ENCODE results near the gene PLXND1. TPM values are rescaled to one million over a fixed set of nuclear protein-coding genes. Genes with fewer than 3 reads are reported as not detected.
A peak's percentile ranks its signal among the peaks of the same experiment; 100 is the strongest.

Gene PLXND1
- total and polyA plus RNA-seq, 2 donors from 2014 or later, result 67.0 to 152 TPM

DNA sequence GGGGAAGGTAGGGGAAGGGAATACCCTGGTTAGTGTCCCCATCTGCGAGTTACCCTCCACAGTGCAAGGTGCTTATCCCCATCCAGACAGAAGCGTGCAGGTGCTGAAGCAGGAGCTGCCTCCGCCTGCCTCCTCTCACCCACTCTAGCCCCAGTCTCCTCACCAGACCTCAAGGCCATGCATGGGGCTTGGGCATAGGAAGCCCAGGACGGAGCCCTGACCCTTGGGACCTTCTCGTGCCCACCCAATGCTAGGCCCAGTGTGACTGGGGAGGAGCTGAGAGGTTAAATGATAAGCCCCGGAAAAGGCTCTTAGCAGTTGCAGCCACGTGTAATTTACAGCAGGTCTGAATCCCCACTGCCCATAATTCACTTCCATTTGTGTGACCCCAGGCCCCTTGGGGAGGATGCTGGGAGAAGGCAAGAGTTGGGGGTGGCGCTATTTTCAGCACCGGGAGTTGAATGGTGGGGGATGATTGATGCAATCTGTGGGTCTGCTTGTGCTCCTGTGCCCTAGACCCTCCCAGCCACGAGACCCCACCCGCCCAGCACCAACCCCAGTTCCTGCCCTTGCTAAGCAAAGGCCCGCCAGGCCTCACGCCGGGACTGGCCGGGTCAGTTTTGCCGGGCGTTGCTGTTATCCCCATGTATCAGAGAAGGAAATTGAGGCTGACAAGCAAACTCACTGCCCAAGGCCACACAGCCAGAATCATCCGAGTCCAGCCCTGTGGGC is 14.5 kb upstream of the PLXND1 start:
- Histone ChIP-seq H3K9ac (ENCODE audit: low read length in 3 of 3) (no peak overlapping the region), H3K36me3 (ENCODE audit: control insufficient read depth in 2 of 3, insufficient read depth in 3 of 3, low read length in 3 of 3) (no peaks in the 10 kb centered on the region), H3K27ac (ENCODE audit: low read depth in 2 of 2, low read length in 2 of 2) (peak overlapping the region; percentile 14 to 22), H3K4me1 (ENCODE audit: control insufficient read depth in 2 of 3, insufficient read depth in 2 of 3, low read depth in 1 of 3, low read length in 3 of 3) (peaks cover 0 to 59% (median 5%) of the 10 kb centered on the region in 3 donors), H3K4me3 (ENCODE audit: low read length in 3 of 3) (no peak overlapping the region), H3K27me3 (ENCODE audit: control insufficient read depth, insufficient read depth, low read length) (no peaks in the 10 kb centered on the region), H3K9me3 (ENCODE audit: control insufficient read depth in 2 of 3, insufficient read depth in 1 of 3, low read length in 3 of 3) (no peaks in the 10 kb centered on the region)
- TF ChIP-seq CTCF (IDR thresholded peaks at IDR 0.05; ENCODE audit: borderline replicate concordance, extremely low read depth, insufficient read depth), result no peak
- intact Hi-C loops (cut with DNase I), result no loop called here
- DNase-seq (peak in 2 of 5 donors; percentile 21 to 79), FAIRE-seq (no peak)

- DNase-seq, result peak in 1 of 5 donors; percentile 63
- H3K9ac ChIP-seq (ENCODE audit: low read length in 3 of 3), result no peak overlapping the region
- intact Hi-C loops (cut with DNase I), result no loop called here
- no peak for FAIRE-seq
- H3K27me3 ChIP-seq (ENCODE audit: control insufficient read depth, insufficient read depth, low read length), result no peaks in the 10 kb centered on the region
- H3K36me3 ChIP-seq (ENCODE audit: control insufficient read depth in 2 of 3, insufficient read depth in 3 of 3, low read length in 3 of 3), result no peaks in the 10 kb centered on the region
- H3K4me3 ChIP-seq (ENCODE audit: low read length in 3 of 3), result no peak overlapping the region
- H3K4me1 ChIP-seq (ENCODE audit: control insufficient read depth in 2 of 3, insufficient read depth in 2 of 3, low read depth in 1 of 3, low read length in 3 of 3), result peaks cover 0 to 58% (median 0%) of the 10 kb centered on the region in 3 donors
- H3K9me3 ChIP-seq (ENCODE audit: control insufficient read depth in 2 of 3, insufficient read depth in 1 of 3, low read length in 3 of 3), result no peaks in the 10 kb centered on the region
- H3K27ac ChIP-seq (ENCODE audit: low read depth in 2 of 2, low read length in 2 of 2), result peak overlapping the region; percentile 2 to 10
- no peak for TF ChIP-seq CTCF (IDR thresholded peaks at IDR 0.05; ENCODE audit: borderline replicate concordance, extremely low read depth, insufficient read depth)
Observed at GRCh38 chr3:129619726-129620162, 13.3 kb upstream of the PLXND1 start.

DNA sequence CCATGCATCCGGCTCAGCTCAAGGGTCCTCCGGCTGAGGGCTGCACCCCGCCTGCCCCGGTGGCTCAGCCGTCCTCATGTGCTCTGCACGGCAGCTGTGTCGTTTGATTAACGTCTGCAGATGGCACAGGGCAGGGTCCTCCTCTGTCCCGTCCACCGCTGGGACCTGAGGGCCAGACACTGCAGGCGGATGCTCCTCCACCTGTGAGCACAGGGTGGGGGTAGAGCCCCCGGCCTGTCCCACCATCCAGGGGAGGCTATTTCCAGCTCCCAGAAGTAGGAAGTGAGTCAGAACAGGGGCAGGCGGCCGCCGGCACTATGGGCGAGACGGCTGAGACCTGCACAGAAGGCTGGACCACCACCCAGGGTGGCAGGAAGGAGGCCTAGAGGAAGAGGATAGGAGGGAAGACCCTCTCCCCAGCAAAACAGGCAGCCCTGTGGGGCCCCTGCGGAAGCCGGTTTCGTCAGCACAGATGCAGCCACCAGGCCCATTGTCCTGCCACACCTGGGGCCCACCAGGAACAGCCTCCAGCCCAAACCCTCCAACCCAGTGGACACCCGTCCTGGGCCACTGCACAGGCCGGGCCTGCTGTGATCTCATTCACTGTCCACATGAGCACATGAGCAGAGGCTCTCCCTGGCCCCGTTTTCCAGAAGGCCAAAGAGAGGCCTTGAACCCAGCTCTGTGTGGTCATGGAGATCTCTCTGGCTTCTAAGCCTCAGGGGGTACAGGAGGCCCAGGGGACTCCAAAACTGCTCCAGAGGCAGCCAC is 12.6 kb upstream of the PLXND1 start:
- peak in 3 of 5 donors; percentile 49 to 75 (median 58) for DNase-seq
- intact Hi-C loops (cut with DNase I), result no loop called here
- Histone ChIP-seq H3K4me1 (ENCODE audit: control insufficient read depth in 2 of 3, insufficient read depth in 2 of 3, low read depth in 1 of 3, low read length in 3 of 3) (peaks cover 0 to 54% (median 0%) of the 10 kb centered on the region in 3 donors), H3K9ac (ENCODE audit: low read length in 3 of 3) (no peak overlapping the region), H3K36me3 (ENCODE audit: control insufficient read depth in 2 of 3, insufficient read depth in 3 of 3, low read length in 3 of 3) (no peaks in the 10 kb centered on the region), H3K27ac (ENCODE audit: low read depth in 2 of 2, low read length in 2 of 2) (peak overlapping the region; percentile 51 to 67), H3K4me3 (ENCODE audit: low read length in 3 of 3) (no peak overlapping the region), H3K27me3 (ENCODE audit: control insufficient read depth, insufficient read depth, low read length) (no peaks in the 10 kb centered on the region), H3K9me3 (ENCODE audit: control insufficient read depth in 2 of 3, insufficient read depth in 1 of 3, low read length in 3 of 3) (no peaks in the 10 kb centered on the region)
- no peak for FAIRE-seq
- TF ChIP-seq CTCF (IDR thresholded peaks at IDR 0.05; ENCODE audit: borderline replicate concordance, extremely low read depth, insufficient read depth), result no peak

All from kidney (tissue), 14 donors.